Measurements from ENCODE around the gene ZC3H11A.
"Not testable (repeated sequence)": the region's sequence is repeated elsewhere in the genome, so short reads cannot be mapped to it uniquely, and the experiment has no call there.

Gene ZC3H11A

GRCh38 chr1:203760506-203760905 lies 34.9 kb upstream of the ZC3H11A start:
- H3K36me3 Mint-ChIP-seq (ENCODE audit: low read depth) = no peaks in the 10 kb centered on the region
- no peak overlapping the region for H3K27ac Mint-ChIP-seq
- no peak overlapping the region for H3K4me3 Mint-ChIP-seq
- no peak for TF ChIP-seq CTCF (IDR thresholded peaks at IDR 0.05; ENCODE audit: unreplicated experiment in 3 of 3)
- H3K27me3 Mint-ChIP-seq (ENCODE audit: low read depth) = peaks cover 10% of the 10 kb centered on the region
- H3K9me3 Mint-ChIP-seq = no peaks in the 10 kb centered on the region
- H3K4me1 Mint-ChIP-seq = no peaks in the 10 kb centered on the region

GRCh38 chr1:203761958-203762357 lies 33.5 kb upstream of the ZC3H11A start:
- H3K9me3 Mint-ChIP-seq; H3K4me3 Mint-ChIP-seq; H3K36me3 Mint-ChIP-seq (ENCODE audit: low read depth); H3K27me3 Mint-ChIP-seq (ENCODE audit: low read depth); H3K4me1 Mint-ChIP-seq; H3K27ac Mint-ChIP-seq: not testable (repeated sequence)

GRCh38 chr1:203763505-203763904 lies 31.9 kb upstream of the ZC3H11A start:
- Mint-ChIP-seq H3K4me1 (peaks cover 5% of the 10 kb centered on the region), H3K4me3 (no peak overlapping the region), H3K27ac (no peak overlapping the region), H3K27me3 (ENCODE audit: low read depth) (peaks cover 10% of the 10 kb centered on the region), H3K9me3 (no peaks in the 10 kb centered on the region), H3K36me3 (ENCODE audit: low read depth) (no peaks in the 10 kb centered on the region)
- TF ChIP-seq CTCF (IDR thresholded peaks at IDR 0.05; ENCODE audit: unreplicated experiment in 3 of 3) = no peak

- no peak for TF ChIP-seq CTCF (IDR thresholded peaks at IDR 0.05; ENCODE audit: unreplicated experiment in 3 of 3)
- peaks cover 10% of the 10 kb centered on the region for H3K27me3 Mint-ChIP-seq (ENCODE audit: low read depth)
- no peak overlapping the region for H3K4me3 Mint-ChIP-seq
- H3K36me3 Mint-ChIP-seq (ENCODE audit: low read depth) = no peaks in the 10 kb centered on the region
- H3K9me3 Mint-ChIP-seq = no peaks in the 10 kb centered on the region
- peaks cover 11% of the 10 kb centered on the region for H3K4me1 Mint-ChIP-seq
- no peak overlapping the region for H3K27ac Mint-ChIP-seq
These were observed 31.1 kb upstream of the ZC3H11A start for GRCh38 chr1:203764105-203765028.

GRCh38 chr1:203765029-203765837 lies 30.2 kb upstream of the ZC3H11A start, which contains the start of gene LAX1:
LAX1 (plus strand) TSS chr1:203765183; CDS start chr1:203765566, 383 bp downstream.
- H3K36me3 Mint-ChIP-seq (ENCODE audit: low read depth) = no peaks in the 10 kb centered on the region
- H3K27ac Mint-ChIP-seq = no peak within 1 kb of the TSS
- no peak within 1 kb of the TSS for H3K4me3 Mint-ChIP-seq
- no peaks in the 10 kb centered on the region for H3K9me3 Mint-ChIP-seq
- peaks cover 16% of the 10 kb centered on the region for H3K4me1 Mint-ChIP-seq
- no peak for TF ChIP-seq CTCF (IDR thresholded peaks at IDR 0.05; ENCODE audit: unreplicated experiment in 3 of 3)
- H3K27me3 Mint-ChIP-seq (ENCODE audit: low read depth) = peaks cover 10% of the 10 kb centered on the region

GRCh38 chr1:203768256-203768655 lies 27.2 kb upstream of the ZC3H11A start:
- TF ChIP-seq CTCF (IDR thresholded peaks at IDR 0.05; ENCODE audit: unreplicated experiment in 3 of 3) = no peak
- H3K4me3 Mint-ChIP-seq = no peak overlapping the region
- H3K9me3 Mint-ChIP-seq = no peaks in the 10 kb centered on the region
- no peaks in the 10 kb centered on the region for H3K36me3 Mint-ChIP-seq (ENCODE audit: low read depth)
- peak overlapping the region in 2 of 3 experiments; percentile 11 to 97 for H3K27ac Mint-ChIP-seq
- peaks cover 32% of the 10 kb centered on the region for H3K4me1 Mint-ChIP-seq
- peaks cover 19% of the 10 kb centered on the region for H3K27me3 Mint-ChIP-seq (ENCODE audit: low read depth)

Data from nephron (organoid).